GM08714 (cell line): ENCODE measurements around the gene TFR2.

Experiments
- H3K4me3 ChIP-seq: fragments of 200-500 bp; sonication (Bioruptor generic); 2 replicates; pipeline ENCODE4 v1.5.1; 2014; ENCODE audit warnings: mild to moderate bottlenecking, low read length, inconsistent platforms
- ZNF274 ChIP-seq: IDR thresholded peaks from 2 replicates; pipeline ENCODE4 v1.6.1; 2012; ENCODE audit warnings: mild to moderate bottlenecking, low read depth, low read length

The TFR2 gene

GRCh38 chr7:100602889-100603725, 38.2 kb downstream of the TFR2 start:
- no peak for TF ChIP-seq ZNF274
- no peak overlapping the region for H3K4me3 ChIP-seq

GRCh38 chr7:100600730-100601038, 40.7 kb downstream of the TFR2 start:
- no peak overlapping the region for H3K4me3 ChIP-seq
- TF ChIP-seq ZNF274, result no peak

GRCh38 chr7:100599911-100600729, 41.2 kb downstream of the TFR2 start:
- H3K4me3 ChIP-seq, result no peak overlapping the region
- no peak for TF ChIP-seq ZNF274

GRCh38 chr7:100598425-100598824, 42.9 kb downstream of the TFR2 start:
- no peak overlapping the region for H3K4me3 ChIP-seq
- no peak for TF ChIP-seq ZNF274

GRCh38 chr7:100595188-100595587, 46.2 kb downstream of the TFR2 start:
- no peak for TF ChIP-seq ZNF274
- H3K4me3 ChIP-seq, result no peak overlapping the region

GRCh38 chr7:100591596-100591995, 49.8 kb downstream of the TFR2 start:
- TF ChIP-seq ZNF274, result no peak
- H3K4me3 ChIP-seq, result no peak overlapping the region

- H3K4me3 ChIP-seq, result no peak overlapping the region
- TF ChIP-seq ZNF274, result no peak
Observed at GRCh38 chr7:100590077-100590737, 51.1 kb downstream of the TFR2 start.

GRCh38 chr7:100589341-100589947, 51.9 kb downstream of the TFR2 start:
- TF ChIP-seq ZNF274, result no peak
- no peak overlapping the region for H3K4me3 ChIP-seq

- TF ChIP-seq ZNF274, result no peak
- no peak overlapping the region for H3K4me3 ChIP-seq
Observed at GRCh38 chr7:100588438-100588837, 52.9 kb downstream of the TFR2 start.

- no peak for TF ChIP-seq ZNF274
- H3K4me3 ChIP-seq, result peak within 1 kb of the TSS; percentile 84
Observed at GRCh38 chr7:100586266-100587025, 54.9 kb downstream of the TFR2 start, which contains the start of gene FBXO24. Gene FBXO24, plus strand, starts transcription at chr7:100586328. Its CDS starts 298 bp downstream, at chr7:100586626.

GRCh38 chr7:100585511-100586265, 55.7 kb downstream of the TFR2 start, which contains the start of gene LRCH4:
Gene LRCH4, minus strand, starts transcription at chr7:100586129. Its CDS starts 29 bp downstream, at chr7:100586100.
- H3K4me3 ChIP-seq, result peak within 1 kb of the TSS; percentile 84
- TF ChIP-seq ZNF274, result no peak

GRCh38 chr7:100584683-100585510, 56.5 kb downstream of the TFR2 start:
- no peak for TF ChIP-seq ZNF274
- H3K4me3 ChIP-seq, result peak overlapping the region; percentile 84
